GM12873 (cell line): Measurements from ENCODE around the gene HS6ST3.

Experiments
- CTCF ChIP-seq: IDR thresholded peaks from 2 replicates; pipeline ENCODE4 v1.5.1; 2012; ENCODE audit warnings: low read depth, mild to moderate bottlenecking, moderate library complexity, low read length, control low read depth; ENCODE audit not compliant: insufficient read depth; ENCODE audit errors: missing control alignments

Gene HS6ST3

DNA sequence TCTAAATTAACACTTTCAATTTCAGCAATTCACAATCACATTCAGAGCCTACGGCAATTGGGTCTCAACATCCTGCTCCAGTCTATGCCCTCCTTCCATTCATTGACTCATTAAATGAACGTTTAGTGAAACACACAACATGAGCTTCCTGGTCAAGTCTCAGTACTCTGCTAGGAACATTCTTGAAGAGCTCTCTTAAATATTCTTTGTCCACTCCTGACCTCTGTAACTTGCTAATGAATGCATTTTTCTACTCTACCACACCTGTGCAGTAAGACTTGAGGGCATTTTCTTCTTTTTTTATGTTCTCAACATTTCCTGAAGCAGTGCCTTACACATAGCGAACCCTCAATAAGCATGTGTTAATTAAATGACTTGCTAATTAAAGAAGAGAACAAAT, 735.7 kb downstream of the HS6ST3 start:
- no peak for TF ChIP-seq CTCF

DNA sequence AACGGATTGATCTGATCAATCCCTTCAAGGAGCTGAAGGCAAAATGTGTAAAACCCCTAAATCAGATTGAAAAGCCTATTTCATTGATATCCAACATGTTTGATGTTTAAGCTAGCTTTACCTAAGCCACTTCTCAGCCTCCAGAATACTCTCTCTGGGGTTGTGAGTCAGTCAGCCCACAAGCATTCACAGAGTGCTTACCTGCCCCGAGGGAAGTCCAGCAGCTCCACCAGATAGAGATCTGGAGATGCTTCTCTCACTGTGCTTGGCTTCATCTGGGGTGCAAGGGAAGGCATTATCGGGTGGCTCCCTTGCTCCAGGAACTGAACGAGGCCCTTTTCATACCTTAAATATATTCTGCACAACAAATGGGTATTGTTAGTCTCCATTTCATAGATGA, 744.7 kb downstream of the HS6ST3 start:
- no peak for TF ChIP-seq CTCF

DNA sequence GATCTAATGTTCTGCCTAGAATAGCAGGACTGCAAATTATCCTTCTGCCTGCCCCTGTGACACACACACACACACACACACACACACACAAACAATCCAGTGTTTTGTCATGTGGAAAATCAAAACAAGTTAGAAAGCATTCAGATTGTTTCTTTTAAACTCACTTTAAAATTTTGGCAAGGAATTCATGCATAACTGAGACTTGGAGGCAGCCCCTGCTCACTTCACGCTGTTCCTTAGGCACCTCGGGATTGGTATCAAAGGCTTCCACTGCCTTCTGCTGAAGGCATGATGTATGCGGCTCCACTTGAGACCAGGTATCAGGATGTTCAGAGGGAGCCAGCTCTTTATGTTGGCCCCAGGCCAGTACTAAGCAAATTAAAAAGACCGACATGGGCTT, 745.6 kb downstream of the HS6ST3 start:
- TF ChIP-seq CTCF = no peak

GRCh38 chr13:96836733-96837132, 746.8 kb downstream of the HS6ST3 start:
- no peak for TF ChIP-seq CTCF

DNA sequence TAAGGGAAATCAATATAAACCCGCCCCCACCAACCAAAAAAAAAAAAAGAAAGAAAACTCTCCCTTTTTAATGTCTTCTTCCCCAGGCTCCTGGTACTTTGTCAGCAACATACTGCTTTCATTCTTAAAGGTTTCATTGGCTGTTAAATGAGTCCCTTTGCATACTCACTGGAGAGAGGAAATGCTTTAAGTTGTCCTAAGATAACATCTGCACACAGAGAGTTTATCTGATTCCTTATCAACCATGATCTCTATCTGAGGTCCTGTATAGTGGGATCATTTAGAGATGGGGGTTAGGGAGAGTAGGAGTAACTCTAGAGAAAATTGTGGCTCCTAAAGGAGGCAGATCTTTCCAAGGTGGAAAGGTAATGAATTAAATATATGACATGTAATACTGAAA, 747.9 kb downstream of the HS6ST3 start:
- TF ChIP-seq CTCF = no peak

- no peak for TF ChIP-seq CTCF
Measured at GRCh38 chr13:96844195-96844594, 754.3 kb downstream of the HS6ST3 start.

DNA sequence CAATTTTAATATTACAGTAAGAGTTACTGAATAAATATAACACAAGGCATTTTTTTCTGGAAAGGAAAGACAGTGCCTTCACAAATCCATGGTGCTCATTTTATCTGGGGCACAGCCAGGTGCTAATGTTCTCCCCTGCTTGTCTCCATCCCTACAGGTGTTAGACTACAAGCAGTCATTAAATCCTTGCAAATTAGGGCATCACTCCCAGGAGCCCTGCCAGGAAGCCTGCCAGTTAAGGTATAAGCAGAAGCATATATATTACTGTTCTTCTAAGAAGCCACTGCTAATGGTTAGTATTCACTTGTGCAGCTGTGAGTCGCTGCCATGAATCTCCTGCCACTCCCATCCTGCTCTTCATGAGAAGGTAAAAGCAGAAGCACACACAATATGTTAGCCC, 754.7 kb downstream of the HS6ST3 start:
- no peak for TF ChIP-seq CTCF

- no peak for TF ChIP-seq CTCF
Measured at GRCh38 chr13:96848286-96848685, 758.4 kb downstream of the HS6ST3 start.
